SIG-M5 (cell line): Measurements from ENCODE around the gene ADSL.
"Not testable (repeated sequence)": the region's sequence is repeated elsewhere in the genome, so short reads cannot be mapped to it uniquely, and the experiment has no call there.

Experiments used
- DNase-seq: peaks from one replicate; lab custom pipeline; 2025; lab: John Stamatoyannopoulos, UW

The ADSL gene

DNA sequence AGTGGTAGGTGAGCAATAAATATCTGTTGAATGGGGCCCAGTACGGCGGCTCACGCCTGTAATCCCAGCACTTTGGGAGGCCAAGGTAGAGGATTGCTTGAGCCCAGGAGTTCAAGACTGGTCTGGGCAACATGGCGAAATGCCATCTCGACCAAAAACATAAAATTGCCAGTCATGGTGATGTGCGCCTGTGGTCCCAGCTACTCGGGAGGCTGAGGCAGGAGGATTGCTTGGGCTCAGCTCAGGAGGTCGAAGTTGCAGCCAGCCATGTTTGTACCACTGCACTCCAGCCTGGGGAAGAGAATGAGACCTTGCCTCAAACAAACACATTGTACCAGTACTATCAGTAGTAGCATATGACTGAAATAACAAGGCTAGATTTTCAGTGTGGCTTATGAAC is 28.3 kb downstream of the ADSL start:
- no peak for DNase-seq

- DNase-seq: no peak
These were observed 29.8 kb downstream of the ADSL start for GRCh38 chr22:40376149-40376548.

- DNase-seq: no peak
These were observed 31.6 kb downstream of the ADSL start for GRCh38 chr22:40377931-40378330.

DNA sequence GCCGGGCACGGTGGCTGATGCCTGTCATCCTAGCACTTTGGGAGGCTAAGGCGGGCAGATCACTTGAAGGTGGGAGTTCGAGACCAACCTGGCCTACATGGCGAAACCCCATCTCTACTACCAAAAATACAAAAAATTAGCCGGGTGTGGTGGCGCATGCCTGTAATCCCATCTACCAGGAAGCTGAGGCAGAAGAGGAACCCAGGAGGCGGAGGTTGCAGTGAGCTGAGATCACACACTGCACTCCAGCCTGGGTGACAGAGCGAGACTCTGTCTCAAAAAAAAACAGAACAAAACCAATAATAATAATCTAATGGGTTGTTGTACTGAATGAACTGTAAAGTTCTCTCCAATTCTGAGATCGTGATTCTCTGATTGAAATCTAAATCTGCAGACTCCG is 32.1 kb downstream of the ADSL start:
- DNase-seq: not testable (repeated sequence)

DNA sequence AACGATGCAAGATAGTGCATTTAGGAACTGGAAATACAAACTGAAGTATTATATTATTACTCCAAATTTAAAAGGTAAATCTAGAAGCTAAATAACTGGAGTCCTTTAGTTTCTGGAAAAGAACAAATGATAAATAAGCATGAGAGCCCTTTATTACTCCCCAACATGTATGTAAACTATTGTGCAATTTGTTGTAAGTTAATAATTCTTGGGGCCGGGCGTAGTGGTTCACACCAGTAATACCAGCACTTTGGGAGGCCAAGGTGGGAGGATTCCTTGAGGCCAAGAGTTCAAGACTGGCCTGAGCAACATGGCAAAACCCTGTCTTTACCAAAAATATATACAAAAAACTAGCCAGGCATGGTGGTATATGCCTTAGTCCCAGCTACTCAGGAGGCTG is 35.2 kb downstream of the ADSL start:
- DNase-seq: no peak

GRCh38 chr22:40383905-40384304 is 37.6 kb downstream of the ADSL start:
- no peak for DNase-seq

GRCh38 chr22:40385036-40385782 is 38.9 kb downstream of the ADSL start:
- no peak for DNase-seq

DNA sequence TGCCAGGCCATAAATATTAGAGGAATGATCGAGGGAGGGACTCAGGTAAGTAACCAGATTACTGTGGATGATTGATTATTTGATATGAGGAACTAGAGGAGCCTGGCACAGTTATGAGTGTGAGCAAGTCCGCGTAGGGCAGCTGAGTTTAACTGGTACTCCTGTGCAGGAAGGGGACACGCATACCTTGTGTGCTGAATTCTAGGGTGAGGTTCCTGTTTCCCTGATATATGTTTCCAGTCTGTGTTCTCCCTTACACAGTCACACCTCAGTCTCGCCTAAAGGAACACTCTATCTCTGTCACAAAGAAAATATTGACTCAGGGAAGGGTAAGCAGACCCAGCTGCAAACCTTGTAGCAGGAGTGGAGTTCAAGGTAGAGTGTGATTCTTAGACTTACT is 41.4 kb downstream of the ADSL start:
- no peak for DNase-seq

- DNase-seq: no peak
These were observed 41.9 kb downstream of the ADSL start for GRCh38 chr22:40388231-40388630.

DNA sequence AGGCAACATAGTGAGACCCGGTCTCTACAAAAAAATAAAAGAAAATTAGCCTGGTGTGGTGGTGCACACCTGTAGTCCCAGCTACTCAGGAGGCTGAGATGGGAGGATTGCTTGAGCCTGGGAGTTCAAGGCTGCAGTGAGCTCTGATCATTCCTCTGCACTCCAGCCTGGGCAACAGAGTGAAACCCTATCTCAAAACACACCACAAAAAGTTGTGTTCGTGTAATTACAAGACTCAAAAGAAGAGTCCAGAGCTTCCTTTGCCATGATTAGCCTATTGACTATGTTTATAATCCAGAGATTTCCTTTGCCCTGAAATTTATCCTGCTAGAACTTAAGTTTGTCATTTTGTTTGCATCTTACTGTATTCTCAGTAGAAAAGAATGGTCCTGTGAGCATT is 45.1 kb downstream of the ADSL start:
- DNase-seq: no peak

DNA sequence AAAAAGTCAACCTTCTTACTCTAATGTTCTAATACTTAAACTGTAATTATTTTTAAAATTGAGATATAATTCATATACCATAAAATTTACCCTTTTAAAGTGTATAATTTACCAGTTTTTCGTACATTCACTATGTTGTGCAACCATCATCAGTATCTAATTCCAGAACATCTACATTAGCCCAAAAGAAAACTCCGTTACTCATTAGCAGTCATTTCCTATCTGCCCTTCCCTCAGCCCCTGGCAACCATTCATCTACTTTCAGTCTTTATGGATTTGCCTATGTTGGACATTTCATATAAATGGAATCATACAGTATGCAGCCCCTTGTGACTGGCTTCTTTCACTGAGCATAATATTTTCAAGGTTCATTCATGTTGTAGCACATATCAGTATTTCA is 46.3 kb downstream of the ADSL start:
- no peak for DNase-seq

GRCh38 chr22:40394607-40395006 is 48.3 kb downstream of the ADSL start:
- no peak for DNase-seq

GRCh38 chr22:40395607-40396006 is 49.3 kb downstream of the ADSL start:
- no peak for DNase-seq

DNA sequence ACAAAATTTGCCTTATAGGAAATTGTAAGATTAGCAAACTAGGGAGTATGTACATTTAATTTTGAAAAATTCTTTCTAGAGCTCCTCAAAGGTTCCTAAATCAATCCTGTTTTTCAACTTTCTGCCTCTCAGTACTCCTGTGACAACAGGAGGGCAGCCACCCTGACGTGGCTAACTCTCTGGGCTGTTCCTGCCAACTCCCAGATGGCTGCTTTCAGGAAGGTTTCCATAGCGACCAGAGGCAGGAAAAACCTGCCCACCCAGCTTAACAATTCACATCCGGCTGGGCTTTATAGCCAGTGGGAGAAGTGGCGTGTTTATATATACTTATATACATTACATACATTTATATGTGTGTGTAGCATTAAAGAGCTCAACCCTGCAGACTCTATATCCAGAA is 50.6 kb downstream of the ADSL start:
- DNase-seq: no peak

- no peak for DNase-seq
These were observed 51.1 kb downstream of the ADSL start for GRCh38 chr22:40397396-40397795.

GRCh38 chr22:40399621-40400020 is 53.3 kb downstream of the ADSL start:
- no peak for DNase-seq

- DNase-seq: peak; percentile 63
These were observed 53.9 kb downstream of the ADSL start for GRCh38 chr22:40400159-40400558.

GRCh38 chr22:40401532-40401931 is 55.2 kb downstream of the ADSL start:
- no peak for DNase-seq

DNA sequence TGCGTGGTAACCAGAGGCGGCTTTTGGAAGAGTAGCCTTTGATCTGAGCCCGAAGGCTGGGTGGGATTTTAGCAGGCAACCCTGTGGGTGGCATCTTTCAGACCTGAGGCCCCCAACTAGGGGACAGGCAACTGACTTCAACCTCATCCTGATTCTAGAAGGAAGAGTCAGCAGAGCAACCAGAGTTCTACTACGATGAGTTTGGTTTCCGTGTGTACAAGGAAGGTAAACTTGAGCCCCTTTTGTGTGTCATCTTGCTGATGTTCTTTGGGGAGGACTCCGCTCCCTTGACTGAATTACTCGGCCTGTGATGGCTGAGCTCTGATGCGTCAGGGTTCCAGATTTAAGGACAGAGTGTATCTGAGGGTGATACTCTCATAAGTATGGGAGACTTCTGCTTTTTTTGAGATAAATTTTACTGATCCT is 55.7 kb downstream of the ADSL start:
- DNase-seq: no peak

DNA sequence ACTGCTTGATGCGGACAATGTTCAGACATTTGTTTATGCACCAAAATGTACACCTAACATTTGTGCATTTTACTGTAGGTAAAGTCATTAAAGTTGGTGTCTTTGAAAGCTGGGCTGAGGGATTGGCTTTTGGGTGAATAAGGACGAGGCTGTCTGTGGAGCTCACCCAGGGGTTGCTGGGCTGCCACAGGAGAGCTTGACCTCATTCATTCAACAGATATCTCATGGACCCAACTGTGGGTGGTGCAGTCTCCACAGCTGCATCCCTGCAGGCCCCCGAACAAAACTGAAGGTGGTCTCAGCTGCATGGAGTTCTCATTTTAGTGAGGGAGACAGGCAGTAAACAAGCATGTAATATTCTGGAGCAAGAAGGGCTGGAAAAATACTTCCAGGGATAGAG is 56.8 kb downstream of the ADSL start:
- no peak for DNase-seq

DNA sequence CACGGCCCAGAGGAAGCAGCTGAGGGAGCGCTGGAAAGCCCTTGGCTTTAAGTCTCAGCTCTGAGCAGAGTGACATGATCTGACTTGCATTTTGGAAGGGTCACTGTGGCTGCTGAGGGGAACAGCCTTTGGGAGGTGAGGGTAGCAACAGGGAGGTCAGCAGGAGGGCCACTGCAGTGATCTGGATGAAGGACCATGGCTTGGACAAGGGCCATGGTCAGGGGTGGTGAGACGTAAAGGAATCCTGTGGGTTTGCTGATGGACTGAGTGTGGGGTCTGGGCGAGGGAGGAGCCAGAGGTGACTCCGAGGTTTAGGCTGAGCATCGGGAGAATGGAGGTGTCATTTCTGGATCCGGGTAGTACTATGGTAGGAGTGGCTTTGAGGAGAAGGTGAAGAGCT is 57.4 kb downstream of the ADSL start:
- DNase-seq: no peak

DNA sequence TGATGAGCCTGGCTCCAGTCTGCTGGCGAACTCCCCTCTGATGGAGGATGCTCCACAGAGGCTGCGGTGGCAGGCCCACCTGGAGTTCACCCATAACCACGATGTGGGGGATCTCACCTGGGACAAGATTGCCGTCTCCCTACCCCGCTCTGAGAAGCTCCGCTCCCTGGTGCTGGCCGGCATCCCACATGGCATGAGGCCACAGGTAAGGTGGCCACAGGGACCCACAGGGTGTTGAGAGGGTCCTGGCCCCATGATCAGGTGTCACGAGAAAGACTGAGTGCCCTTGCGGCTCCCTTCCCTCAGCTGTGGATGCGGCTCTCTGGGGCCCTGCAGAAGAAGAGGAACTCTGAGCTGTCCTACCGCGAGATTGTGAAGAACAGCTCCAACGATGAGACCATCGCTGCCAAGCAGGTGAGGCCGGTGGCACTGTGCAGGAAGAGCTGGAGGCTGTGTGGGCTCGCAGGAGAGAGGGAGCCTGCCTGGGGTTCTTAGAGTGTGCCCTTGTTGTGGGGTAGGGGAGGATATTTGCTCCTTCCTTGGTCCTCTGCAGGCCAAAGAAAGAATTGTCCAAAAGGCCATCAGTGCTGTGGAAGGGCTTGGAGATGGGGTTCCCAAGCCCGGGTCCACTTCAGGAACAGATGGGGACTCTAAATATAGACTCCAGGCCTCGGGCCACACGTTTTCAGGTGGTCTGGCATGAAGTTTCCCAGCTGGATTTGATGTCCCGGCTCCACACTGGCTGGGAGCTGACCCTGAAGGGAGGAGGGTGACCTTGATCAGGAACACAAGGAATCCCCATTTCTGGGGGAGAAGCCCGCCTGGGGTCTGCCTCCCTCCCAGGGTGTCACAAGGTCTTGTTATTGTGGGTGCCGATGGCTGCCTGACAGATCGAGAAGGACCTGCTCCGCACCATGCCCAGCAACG is 58.2 kb downstream of the ADSL start:
- no peak for DNase-seq
